CD4-positive, alpha-beta memory T cell (primary cell): ENCODE results near the gene NUBPL. TPM values are rescaled to one million over a fixed set of nuclear protein-coding genes. Genes with fewer than 3 reads are reported as not detected.
A peak's percentile ranks its signal among the peaks of the same experiment; 100 is the strongest.
"Not testable (repeated sequence)": the region's sequence is repeated elsewhere in the genome, so short reads cannot be mapped to it uniquely, and the experiment has no call there.

Experiments used
- CTCF ChIA-PET: fragments of 350-600 bp; sonication (Branson Sonifier 250); formaldehyde crosslinking; loops from one replicate; lab custom pipeline; 2021; ENCODE audit warnings: inconsistent platforms; ENCODE audit not compliant: partially characterized antibody; lab: Charles Lee
- POLR2A ChIA-PET: fragments of 350-600 bp; sonication (Branson Sonifier 250); formaldehyde crosslinking; loops from one replicate; lab custom pipeline; 2021; ENCODE audit not compliant: partially characterized antibody; lab: Charles Lee
- DNase-seq, 5 donors: peaks; one replicate each; pipeline versions ENCODE4 v3.0.0 to v3.0.0-alpha.2; 2020 to 2022; ENCODE audit warnings: mixed read lengths in 1 of 5
- H3K27ac ChIP-seq: one replicate; pipeline ENCODE4 v1.7.0; 2013; ENCODE audit warnings: low read depth, low read length
- H3K27me3 ChIP-seq: 2 replicates; pipeline ENCODE4 v1.7.0; 2013; ENCODE audit warnings: mild to moderate bottlenecking, low read length, moderate library complexity; ENCODE audit not compliant: insufficient read depth
- H3K36me3 ChIP-seq: 2 replicates; pipeline ENCODE4 v1.7.0; 2013; ENCODE audit warnings: mild to moderate bottlenecking, low read length, moderate library complexity; ENCODE audit not compliant: insufficient read depth
- H3K4me1 ChIP-seq: 2 replicates; pipeline ENCODE4 v1.7.0; 2013; ENCODE audit warnings: mild to moderate bottlenecking, low read length, moderate library complexity; ENCODE audit not compliant: insufficient read depth
- H3K4me3 ChIP-seq, 2 donors: one replicate each; pipeline ENCODE4 v1.7.0; 2013; ENCODE audit warnings: low read length in 2 of 2, mild to moderate bottlenecking in 1 of 2
- H3K9me3 ChIP-seq, 2 donors: one replicate each; pipeline ENCODE4 v1.7.0; 2013; ENCODE audit warnings: low read length in 2 of 2, control low read depth in 1 of 2; ENCODE audit not compliant: control insufficient read depth in 1 of 2
- H3K27ac Mint-ChIP-seq, 7 donors: one replicate each; pipeline ENCODE4 v1.8.0; 2020 to 2021; ENCODE audit warnings: mixed read lengths in 7 of 7, mild to moderate bottlenecking in 6 of 7, inconsistent platforms in 3 of 7, moderate library complexity in 3 of 7
- H3K27me3 Mint-ChIP-seq, 2 donors: one replicate each; pipeline ENCODE4 v1.8.0; 2020 to 2021; ENCODE audit warnings: mixed read lengths in 2 of 2
- H3K36me3 Mint-ChIP-seq, 2 donors: one replicate each; pipeline ENCODE4 v1.8.0; 2020 to 2021; ENCODE audit warnings: mixed read lengths in 2 of 2, inconsistent platforms in 1 of 2, mild to moderate bottlenecking in 1 of 2
- H3K4me1 Mint-ChIP-seq, 4 donors: one replicate each; pipeline ENCODE4 v1.8.0; 2020 to 2021; ENCODE audit warnings: mixed read lengths in 4 of 4, mild to moderate bottlenecking in 1 of 4
- H3K4me3 Mint-ChIP-seq, 8 donors: one replicate each; pipeline ENCODE4 v1.8.0; 2020 to 2021; ENCODE audit warnings: mixed read lengths in 8 of 8, mild to moderate bottlenecking in 7 of 8, moderate library complexity in 6 of 8, inconsistent platforms in 3 of 8
- H3K9me3 Mint-ChIP-seq, 8 donors: one replicate each; pipeline ENCODE4 v1.8.0; 2020 to 2021; ENCODE audit warnings: mixed read lengths in 8 of 8, mild to moderate bottlenecking in 5 of 8, inconsistent platforms in 3 of 8, moderate library complexity in 1 of 8
- intact Hi-C: fragments of 100-400 bp; cut with micrococcal nuclease; formaldehyde crosslinking; loops from one replicate; pipeline ENCODE4 v1.15.1; 2023
- polyA plus RNA-seq, 2 donors: library from polyadenylated mRNA; unstranded; fragments of 300-500 nt; fragmentation: Illumina TruSeq; gene quantifications; one replicate each; pipeline ENCODE4 v1.2.3, GENCODE V29; 2021
- total RNA-seq, 2 experiments: library from RNA; stranded (reverse); gene quantifications; one replicate each; pipeline ENCODE4 v1.2.3, GENCODE V29; 2021

NUBPL gene
- total and polyA plus RNA-seq, 4 experiments from 2014 or later, result 7.2 to 10.1 (median 7.4) TPM

DNA sequence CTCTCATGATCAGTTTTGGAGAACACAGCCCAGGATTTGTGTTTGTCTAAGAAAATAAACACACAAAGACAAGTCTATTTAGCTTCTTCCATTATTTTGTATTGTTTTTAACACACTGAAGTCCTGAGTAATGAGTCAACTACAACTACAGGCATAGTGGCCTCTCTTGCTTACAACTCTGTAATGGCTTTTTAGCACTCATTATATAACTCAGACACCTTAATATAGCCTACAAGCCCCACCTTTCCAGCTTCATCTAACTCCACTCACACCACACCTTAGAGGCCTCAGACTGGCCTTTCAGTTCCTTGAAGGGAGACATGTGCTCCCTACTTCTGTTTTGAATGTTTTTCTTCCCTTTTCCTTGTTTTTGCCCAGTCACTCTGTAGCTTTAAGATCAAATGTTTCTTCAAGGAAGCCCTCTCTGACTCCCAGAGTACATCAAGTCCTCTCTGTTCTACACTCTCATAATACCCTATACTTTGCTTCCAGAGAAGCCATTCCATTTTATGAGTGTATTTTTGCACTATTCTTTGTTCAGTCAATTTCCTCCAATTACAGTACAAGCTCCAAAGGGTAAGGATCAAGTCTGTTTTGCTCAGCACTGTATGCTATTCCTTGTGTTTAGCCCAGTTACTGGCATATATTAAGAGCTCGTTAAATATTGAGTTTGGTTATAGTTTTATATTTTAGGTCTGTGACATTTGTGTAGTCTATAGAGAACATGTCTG is 282.3 kb downstream of the NUBPL start:
- CTCF ChIA-PET, result no interaction called here
- POLR2A ChIA-PET, result no interaction called here

DNA sequence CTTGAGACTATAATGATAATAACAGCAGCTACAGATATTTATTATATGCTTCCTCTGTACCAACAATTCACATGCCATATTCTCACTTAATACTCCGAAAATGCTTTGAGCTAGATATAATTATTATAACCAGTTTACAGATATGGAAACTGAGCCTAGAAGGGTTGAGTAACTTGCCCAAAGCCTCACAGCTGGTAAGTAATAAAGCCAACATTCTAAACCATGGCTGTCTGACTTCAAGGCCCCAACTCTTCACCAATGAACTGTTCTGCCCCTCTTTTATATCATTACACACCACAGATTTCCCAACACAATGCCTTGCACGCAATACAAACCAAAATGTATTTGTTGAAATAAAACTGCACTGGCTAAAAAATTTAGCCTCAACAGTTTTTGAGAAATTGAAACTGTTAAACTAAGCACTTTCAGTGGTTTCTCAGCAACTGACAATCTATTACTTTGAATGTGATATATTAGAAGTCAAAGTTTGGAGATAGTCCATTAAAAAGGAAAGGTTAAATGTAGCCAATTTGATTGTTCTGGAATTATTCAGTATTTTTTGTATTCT is 293.4 kb downstream of the NUBPL start:
- no peak overlapping the region for H3K27ac ChIP-seq
- no peak overlapping the region for H3K27ac Mint-ChIP-seq
- no peak overlapping the region for H3K4me3 Mint-ChIP-seq
- H3K9me3 Mint-ChIP-seq, result peaks cover 3 to 20% (median 9%) of the 10 kb centered on the region in 8 donors
- ChIA-PET POLR2A (no interaction called here), CTCF (no interaction called here)
- no peaks in the 10 kb centered on the region for H3K36me3 ChIP-seq
- H3K9me3 ChIP-seq, result no peaks in the 10 kb centered on the region
- H3K4me3 ChIP-seq, result no peak overlapping the region
- no peaks in the 10 kb centered on the region for H3K27me3 ChIP-seq
- H3K4me1 ChIP-seq, result no peaks in the 10 kb centered on the region
- intact Hi-C loops, result no loop called here
- peaks cover 37 to 82% of the 10 kb centered on the region in 2 donors for H3K36me3 Mint-ChIP-seq
- DNase-seq, result no peak
- H3K4me1 Mint-ChIP-seq, result no peaks in the 10 kb centered on the region
- H3K27me3 Mint-ChIP-seq, result no peaks in the 10 kb centered on the region

More for the DNA sequence above, 282.3 kb downstream of the NUBPL start:
- peaks cover 13 to 37% of the 10 kb centered on the region in 2 donors for H3K36me3 Mint-ChIP-seq
- H3K27ac Mint-ChIP-seq, result peak overlapping the region in 1 of 7 donors; percentile 53
- Histone ChIP-seq H3K27ac (no peak overlapping the region), H3K27me3 (no peaks in the 10 kb centered on the region), H3K4me3 (no peak overlapping the region), H3K9me3 (no peaks in the 10 kb centered on the region), H3K4me1 (no peaks in the 10 kb centered on the region), H3K36me3 (no peaks in the 10 kb centered on the region)
- intact Hi-C loops, result no loop called here
- H3K27me3 Mint-ChIP-seq, result no peaks in the 10 kb centered on the region
- H3K4me1 Mint-ChIP-seq, result peaks cover 0 to 9% (median 3%) of the 10 kb centered on the region in 4 donors
- DNase-seq, result no peak
- H3K9me3 Mint-ChIP-seq, result peaks cover 0 to 2% (median 0%) of the 10 kb centered on the region in 8 donors
- H3K4me3 Mint-ChIP-seq, result no peak overlapping the region

DNA sequence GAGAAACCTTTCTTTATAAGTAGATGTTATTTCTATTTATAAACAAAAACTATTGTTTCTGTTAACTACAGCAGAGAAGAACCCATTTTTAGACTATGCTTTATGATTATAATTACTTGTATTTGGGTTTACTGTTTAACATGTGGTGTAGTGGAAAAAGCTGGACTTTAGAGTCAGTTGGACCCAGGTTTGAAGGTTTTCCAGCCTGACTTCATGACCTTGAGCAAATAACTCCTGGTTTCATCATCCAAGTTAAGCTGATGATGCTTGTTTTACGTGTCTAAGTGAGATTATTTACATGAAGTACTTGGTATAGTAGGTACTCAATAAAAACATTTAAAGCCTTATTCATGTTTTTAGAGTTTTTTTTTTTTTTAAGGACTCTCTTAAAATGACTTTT is 294.1 kb downstream of the NUBPL start:
- H3K27ac Mint-ChIP-seq, result no peak overlapping the region

DNA sequence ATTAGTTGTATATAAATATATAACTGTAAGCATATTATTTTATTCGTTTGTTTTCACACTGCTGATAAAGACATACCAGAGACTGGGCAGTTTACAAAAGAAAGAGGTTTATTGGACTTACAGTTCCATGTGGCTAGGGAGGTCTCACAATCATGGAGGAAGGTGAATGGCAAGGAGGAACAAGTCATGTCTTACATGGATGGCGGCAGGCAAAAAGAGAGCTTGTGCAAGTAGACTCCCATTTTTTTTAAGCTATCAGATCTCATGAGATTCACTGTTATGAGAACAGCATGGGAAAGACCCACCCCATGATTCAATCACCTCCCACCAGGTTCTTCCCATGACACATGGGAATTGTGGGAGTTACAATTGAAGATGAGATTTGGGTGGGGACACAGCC is 294.8 kb downstream of the NUBPL start:
- H3K36me3 Mint-ChIP-seq, result peaks cover 36 to 81% of the 10 kb centered on the region in 2 donors
- intact Hi-C loops, H3K27ac Mint-ChIP-seq, H3K27me3 ChIP-seq, DNase-seq, H3K4me1 ChIP-seq, H3K4me1 Mint-ChIP-seq, H3K4me3 Mint-ChIP-seq, H3K9me3 ChIP-seq, POLR2A ChIA-PET, H3K27me3 Mint-ChIP-seq, CTCF ChIA-PET, H3K27ac ChIP-seq, H3K36me3 ChIP-seq, H3K4me3 ChIP-seq: not testable (repeated sequence)
- H3K9me3 Mint-ChIP-seq, result peaks cover 6 to 30% (median 15%) of the 10 kb centered on the region in 8 donors

More for the DNA sequence above, 294.1 kb downstream of the NUBPL start:
- peaks cover 3 to 24% (median 10%) of the 10 kb centered on the region in 8 donors for H3K9me3 Mint-ChIP-seq
- CTCF ChIA-PET, result no interaction called here
- Histone ChIP-seq H3K27ac (no peak overlapping the region), H3K4me3 (no peak overlapping the region), H3K27me3 (no peaks in the 10 kb centered on the region), H3K9me3 (no peaks in the 10 kb centered on the region), H3K4me1 (no peaks in the 10 kb centered on the region), H3K36me3 (no peaks in the 10 kb centered on the region)
- H3K36me3 Mint-ChIP-seq, result peaks cover 34 to 78% of the 10 kb centered on the region in 2 donors
- H3K27me3 Mint-ChIP-seq, result no peaks in the 10 kb centered on the region
- no peak for DNase-seq
- no peak overlapping the region for H3K4me3 Mint-ChIP-seq
- POLR2A ChIA-PET, result no interaction called here
- H3K4me1 Mint-ChIP-seq, result no peaks in the 10 kb centered on the region
- intact Hi-C loops, result no loop called here

DNA sequence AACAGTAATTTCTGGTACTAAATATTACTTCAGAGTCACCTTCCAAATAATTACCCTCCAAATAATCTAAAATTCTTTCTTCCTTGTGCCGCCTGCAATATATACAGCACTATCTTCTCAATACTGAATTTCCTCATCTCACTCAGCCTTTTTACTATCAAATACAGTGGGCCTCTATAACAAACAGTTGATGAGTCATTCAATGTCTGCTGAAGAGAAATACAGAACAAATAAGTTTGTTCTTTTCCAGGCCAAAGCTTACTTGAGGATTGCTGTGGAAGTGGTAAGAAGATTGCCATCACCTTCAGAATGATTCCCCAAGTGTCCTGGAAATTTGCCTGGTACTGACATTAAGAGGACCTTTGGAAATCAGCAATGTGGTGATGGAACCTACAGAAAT is 297.7 kb downstream of the NUBPL start:
- H3K4me1 Mint-ChIP-seq, result no peaks in the 10 kb centered on the region
- no peaks in the 10 kb centered on the region for H3K27me3 ChIP-seq
- no peak for DNase-seq
- no peaks in the 10 kb centered on the region for H3K4me1 ChIP-seq
- H3K27ac Mint-ChIP-seq, result no peak overlapping the region
- intact Hi-C loops, result no loop called here
- CTCF ChIA-PET, result no interaction called here
- H3K27me3 Mint-ChIP-seq, result no peaks in the 10 kb centered on the region
- no peak overlapping the region for H3K4me3 Mint-ChIP-seq
- peaks cover 34 to 77% of the 10 kb centered on the region in 2 donors for H3K36me3 Mint-ChIP-seq
- H3K9me3 ChIP-seq, result no peaks in the 10 kb centered on the region
- H3K27ac ChIP-seq, result no peak overlapping the region
- POLR2A ChIA-PET, result no interaction called here
- H3K9me3 Mint-ChIP-seq, result peaks cover 6 to 51% (median 29%) of the 10 kb centered on the region in 8 donors
- no peaks in the 10 kb centered on the region for H3K36me3 ChIP-seq
- no peak overlapping the region for H3K4me3 ChIP-seq

DNA sequence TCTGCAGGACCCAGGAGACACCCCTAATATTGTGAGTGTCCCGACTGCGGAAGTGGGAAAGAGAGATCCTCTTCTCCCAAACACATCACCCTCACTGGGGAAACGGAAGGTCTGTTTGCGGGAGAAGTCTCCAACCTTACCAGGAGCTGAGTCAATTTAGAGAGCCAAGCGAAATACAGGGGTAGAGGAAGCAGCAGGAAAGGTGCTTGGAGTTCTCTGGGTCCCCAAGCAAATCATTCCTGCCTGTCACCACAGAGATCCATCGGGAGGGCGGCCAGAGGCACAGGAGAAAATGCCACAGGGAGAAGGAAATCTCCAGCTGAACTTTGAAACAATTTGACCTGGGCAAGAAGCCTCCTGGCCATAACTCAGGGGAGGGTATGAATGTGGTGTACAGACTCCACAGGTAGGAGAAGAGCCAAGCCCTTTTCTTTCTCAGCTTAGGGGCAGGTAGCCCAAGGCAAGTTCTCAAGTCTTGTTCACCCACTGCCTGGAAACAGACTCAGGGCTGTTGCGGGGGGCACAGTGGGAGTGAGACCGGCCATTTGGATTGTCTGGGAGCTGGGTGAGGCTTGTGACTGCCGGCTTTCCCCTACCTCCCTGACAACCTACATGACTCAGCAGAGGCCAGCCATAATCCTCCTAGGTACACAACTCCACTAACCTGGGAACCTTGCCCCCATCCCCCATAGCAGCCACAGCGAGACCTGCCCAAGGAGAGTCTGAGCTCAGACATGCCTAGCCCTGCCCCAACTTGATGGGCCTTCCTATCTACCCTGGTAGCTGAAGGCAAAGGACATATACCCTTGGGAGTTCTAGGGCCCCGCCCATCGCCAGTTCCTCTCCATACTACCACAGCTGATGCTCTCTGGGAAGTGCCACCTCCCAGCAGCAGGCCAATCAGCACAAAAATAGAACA is 304.0 kb downstream of the NUBPL start:
- no peaks in the 10 kb centered on the region for H3K27me3 Mint-ChIP-seq
- intact Hi-C loops, result no loop called here
- DNase-seq, result no peak
- Histone ChIP-seq H3K36me3 (no peaks in the 10 kb centered on the region), H3K9me3 (no peaks in the 10 kb centered on the region), H3K27me3 (no peaks in the 10 kb centered on the region), H3K4me1 (no peaks in the 10 kb centered on the region), H3K4me3 (no peak overlapping the region), H3K27ac (no peak overlapping the region)
- H3K4me3 Mint-ChIP-seq, result no peak overlapping the region
- CTCF ChIA-PET, result no interaction called here
- H3K4me1 Mint-ChIP-seq, result peaks cover 0 to 25% (median 1%) of the 10 kb centered on the region in 4 donors
- H3K36me3 Mint-ChIP-seq, result peaks cover 10 to 28% of the 10 kb centered on the region in 2 donors
- H3K27ac Mint-ChIP-seq, result peak overlapping the region in 1 of 7 donors; percentile 62
- peaks cover 6 to 83% (median 67%) of the 10 kb centered on the region in 8 donors for H3K9me3 Mint-ChIP-seq
- POLR2A ChIA-PET, result no interaction called here

DNA sequence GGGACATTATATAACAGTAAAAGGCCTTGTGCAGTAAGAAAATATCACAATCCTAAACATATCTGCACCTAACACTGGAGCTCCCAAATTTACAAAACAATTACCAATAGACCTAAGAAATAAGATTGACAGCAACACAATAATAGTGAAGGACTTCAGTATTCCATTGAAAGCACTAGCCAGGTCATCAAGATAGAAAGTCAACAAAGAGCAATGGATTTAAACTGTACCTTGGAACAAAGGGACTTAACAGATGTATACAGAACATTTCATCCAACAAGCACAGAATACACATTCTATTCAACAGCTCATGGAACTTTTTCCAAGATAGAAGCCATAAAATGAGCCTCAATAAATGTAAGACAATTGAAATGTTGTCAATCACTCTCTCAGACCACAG is 306.4 kb downstream of the NUBPL start:
- POLR2A ChIA-PET, result interaction anchor here (0.6 kb wide), 1 partner anchor 259 kb away, joined by 3 read pairs; no protein-coding TSS in a partner anchor
- no peaks in the 10 kb centered on the region for H3K27me3 Mint-ChIP-seq
- no peak for DNase-seq
- Histone ChIP-seq H3K4me3 (no peak overlapping the region), H3K27ac (no peak overlapping the region), H3K36me3 (no peaks in the 10 kb centered on the region), H3K9me3 (no peaks in the 10 kb centered on the region), H3K4me1 (no peaks in the 10 kb centered on the region), H3K27me3 (no peaks in the 10 kb centered on the region)
- peaks cover 0 to 25% (median 1%) of the 10 kb centered on the region in 4 donors for H3K4me1 Mint-ChIP-seq
- H3K4me3 Mint-ChIP-seq, result peak overlapping the region in 2 of 8 donors; percentile 52 to 63
- H3K27ac Mint-ChIP-seq, result peak overlapping the region in 1 of 7 donors; percentile 7
- H3K9me3 Mint-ChIP-seq, result peaks cover 5 to 76% (median 55%) of the 10 kb centered on the region in 8 donors
- intact Hi-C loops, result no loop called here
- H3K36me3 Mint-ChIP-seq, result peaks cover 0 to 4% of the 10 kb centered on the region in 2 donors
- CTCF ChIA-PET, result no interaction called here
